ENCODE results near the gene TMEM236. TPM values are rescaled to one million over a fixed set of nuclear protein-coding genes. Genes with fewer than 3 reads are reported as not detected.

TMEM236 gene
- total RNA-seq, 4 donors from 2014 or later: 0.16 to 1.6 (median 0.63) TPM

DNA sequence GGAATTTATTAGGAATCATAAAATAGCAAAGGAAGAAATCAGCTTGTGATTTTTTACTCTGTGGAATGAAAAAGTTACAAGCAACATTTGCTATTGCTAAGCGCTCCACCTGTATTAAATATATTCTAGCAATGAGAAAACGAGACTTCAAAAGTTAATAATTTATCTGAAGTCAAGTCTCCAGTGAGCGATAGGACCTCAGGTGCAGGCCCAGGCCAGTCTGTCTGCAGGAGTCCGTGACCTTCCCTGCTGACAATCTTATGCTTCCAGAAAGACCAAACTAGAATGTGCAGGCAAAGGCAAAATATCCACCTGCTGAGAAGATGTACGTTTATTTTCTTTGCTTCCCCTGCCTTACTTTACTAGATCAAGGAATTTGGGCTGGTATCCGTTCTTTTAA is 79.9 kb downstream of the TMEM236 start:
- peaks cover 0 to 17% (median 0%) of the 10 kb centered on the region in 3 donors for H3K4me1 ChIP-seq
- no peaks in the 10 kb centered on the region for H3K27me3 ChIP-seq
- no peaks in the 10 kb centered on the region for H3K9me3 ChIP-seq
- H3K27ac ChIP-seq: no peak overlapping the region
- no peak overlapping the region for H3K4me3 ChIP-seq
- ATAC-seq: no peak
- TF ChIP-seq, protein P1, sequence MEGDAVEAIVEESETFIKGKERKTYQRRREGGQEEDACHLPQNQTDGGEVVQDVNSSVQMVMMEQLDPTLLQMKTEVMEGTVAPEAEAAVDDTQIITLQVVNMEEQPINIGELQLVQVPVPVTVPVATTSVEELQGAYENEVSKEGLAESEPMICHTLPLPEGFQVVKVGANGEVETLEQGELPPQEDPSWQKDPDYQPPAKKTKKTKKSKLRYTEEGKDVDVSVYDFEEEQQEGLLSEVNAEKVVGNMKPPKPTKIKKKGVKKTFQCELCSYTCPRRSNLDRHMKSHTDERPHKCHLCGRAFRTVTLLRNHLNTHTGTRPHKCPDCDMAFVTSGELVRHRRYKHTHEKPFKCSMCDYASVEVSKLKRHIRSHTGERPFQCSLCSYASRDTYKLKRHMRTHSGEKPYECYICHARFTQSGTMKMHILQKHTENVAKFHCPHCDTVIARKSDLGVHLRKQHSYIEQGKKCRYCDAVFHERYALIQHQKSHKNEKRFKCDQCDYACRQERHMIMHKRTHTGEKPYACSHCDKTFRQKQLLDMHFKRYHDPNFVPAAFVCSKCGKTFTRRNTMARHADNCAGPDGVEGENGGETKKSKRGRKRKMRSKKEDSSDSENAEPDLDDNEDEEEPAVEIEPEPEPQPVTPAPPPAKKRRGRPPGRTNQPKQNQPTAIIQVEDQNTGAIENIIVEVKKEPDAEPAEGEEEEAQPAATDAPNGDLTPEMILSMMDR (IDR thresholded peaks at IDR 0.05): no peak
- TF ChIP-seq EP300 (IDR thresholded peaks at IDR 0.05) (no peak), POLR2AphosphoS5 (IDR thresholded peaks at IDR 0.05) (no peak), POLR2A (IDR thresholded peaks at IDR 0.05) (no peak)
- no peaks in the 10 kb centered on the region for H3K36me3 ChIP-seq
- WGBS, 2 donors (ENCODE audit: low coverage in 1 of 2): 78 to 80% methylated on average over 4 to 6 of the region's 6 CpGs

- Histone ChIP-seq H3K9me3 (no peaks in the 10 kb centered on the region), H3K4me3 (no peak overlapping the region), H3K36me3 (no peaks in the 10 kb centered on the region), H3K4me1 (peaks cover 0 to 23% (median 0%) of the 10 kb centered on the region in 3 donors), H3K27ac (no peak overlapping the region), H3K27me3 (no peaks in the 10 kb centered on the region)
- 87 to 91% methylated on average over 6 of the region's 6 CpGs for WGBS, 2 donors (ENCODE audit: low coverage in 1 of 2)
- TF ChIP-seq, protein P1 (IDR thresholded peaks at IDR 0.05): no peak
- TF ChIP-seq POLR2A (IDR thresholded peaks at IDR 0.05) (no peak), EP300 (IDR thresholded peaks at IDR 0.05) (no peak), POLR2AphosphoS5 (IDR thresholded peaks at IDR 0.05) (no peak)
- ATAC-seq: no peak
Observed at GRCh38 chr10:17833656-17834055, 81.7 kb downstream of the TMEM236 start.

DNA sequence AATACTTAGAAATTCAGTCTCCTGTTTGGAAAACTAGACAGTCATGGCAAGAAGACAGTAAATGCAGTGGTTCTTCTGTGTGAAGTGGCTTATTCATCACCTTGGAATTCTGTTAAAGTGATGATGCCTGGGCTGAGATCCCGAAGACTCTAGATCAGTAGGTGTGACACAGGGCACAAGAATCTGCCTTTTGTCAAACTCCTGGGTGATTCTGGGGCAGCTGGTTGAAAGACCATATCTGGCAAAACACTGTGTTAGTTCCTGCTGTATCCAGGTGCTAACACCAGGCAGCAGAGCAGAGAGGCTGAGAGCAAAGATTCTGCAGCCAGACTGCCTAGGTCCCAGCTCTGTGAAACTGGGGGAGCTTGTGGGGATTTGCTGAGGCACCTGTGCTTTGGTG is 83.7 kb downstream of the TMEM236 start:
- TF ChIP-seq POLR2A (IDR thresholded peaks at IDR 0.05) (no peak), EP300 (IDR thresholded peaks at IDR 0.05) (no peak), POLR2AphosphoS5 (IDR thresholded peaks at IDR 0.05) (no peak)
- TF ChIP-seq, protein P1 (IDR thresholded peaks at IDR 0.05): no peak
- no peak overlapping the region for H3K4me3 ChIP-seq
- peaks cover 0 to 23% (median 0%) of the 10 kb centered on the region in 3 donors for H3K4me1 ChIP-seq
- H3K9me3 ChIP-seq: no peaks in the 10 kb centered on the region
- no peaks in the 10 kb centered on the region for H3K27me3 ChIP-seq
- peak overlapping the region in 2 of 4 donors; percentile 47 to 56 for H3K27ac ChIP-seq
- WGBS, 2 donors (ENCODE audit: low coverage in 1 of 2): 44 to 78% methylated on average over 1 of the region's 1 CpG
- peak; percentile 53 for ATAC-seq
- no peaks in the 10 kb centered on the region for H3K36me3 ChIP-seq

- no peak for ATAC-seq
- H3K9me3 ChIP-seq: no peaks in the 10 kb centered on the region
- H3K4me3 ChIP-seq: no peak overlapping the region
- peaks cover 0 to 23% (median 0%) of the 10 kb centered on the region in 3 donors for H3K4me1 ChIP-seq
- no peaks in the 10 kb centered on the region for H3K27me3 ChIP-seq
- H3K27ac ChIP-seq: no peak overlapping the region
- no peaks in the 10 kb centered on the region for H3K36me3 ChIP-seq
- no peak for TF ChIP-seq POLR2AphosphoS5 (IDR thresholded peaks at IDR 0.05)
- TF ChIP-seq, protein P1 (IDR thresholded peaks at IDR 0.05): no peak
- TF ChIP-seq POLR2A (IDR thresholded peaks at IDR 0.05): no peak
- no peak for TF ChIP-seq EP300 (IDR thresholded peaks at IDR 0.05)
- 12 to 49% methylated on average over 3 to 8 of the region's 8 CpGs for WGBS, 2 donors (ENCODE audit: low coverage in 1 of 2)
Observed at GRCh38 chr10:17836942-17837341, 84.9 kb downstream of the TMEM236 start.

DNA sequence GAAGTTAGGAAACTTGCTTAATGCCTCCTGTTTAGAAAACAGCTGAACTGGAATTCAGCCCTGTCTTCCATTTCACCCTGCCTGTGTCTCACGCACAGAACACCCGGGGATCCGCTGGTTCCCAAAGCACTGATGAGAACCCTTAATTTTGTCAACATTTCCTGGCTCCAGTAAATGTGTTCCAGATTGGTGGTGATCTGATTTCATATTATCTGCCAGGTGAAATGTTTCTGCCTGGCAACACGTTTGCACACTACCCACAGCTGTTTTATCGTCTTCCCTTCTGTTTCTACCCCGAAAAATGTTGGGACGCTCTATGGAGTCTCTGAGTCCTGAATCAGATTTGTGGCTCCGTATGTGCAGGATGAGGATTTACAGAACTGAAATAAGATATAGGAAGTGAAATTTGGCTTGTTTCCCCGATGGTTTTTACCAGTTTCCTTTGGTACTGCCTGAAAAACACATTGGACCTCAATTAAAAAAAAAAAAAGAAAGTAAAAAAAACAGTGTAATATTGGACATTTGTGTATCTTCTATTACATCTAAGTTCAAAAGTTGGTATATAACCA is 86.2 kb downstream of the TMEM236 start:
- no peaks in the 10 kb centered on the region for H3K27me3 ChIP-seq
- H3K9me3 ChIP-seq: no peaks in the 10 kb centered on the region
- no peak for ATAC-seq
- WGBS, 2 donors (ENCODE audit: low coverage in 1 of 2): 50 to 59% methylated on average over 9 of the region's 9 CpGs
- peaks cover 0 to 23% (median 0%) of the 10 kb centered on the region in 3 donors for H3K4me1 ChIP-seq
- no peak overlapping the region for H3K4me3 ChIP-seq
- no peak for TF ChIP-seq POLR2AphosphoS5 (IDR thresholded peaks at IDR 0.05)
- TF ChIP-seq EP300 (IDR thresholded peaks at IDR 0.05): no peak
- TF ChIP-seq, protein P1 (IDR thresholded peaks at IDR 0.05): no peak
- TF ChIP-seq POLR2A (IDR thresholded peaks at IDR 0.05): no peak
- H3K36me3 ChIP-seq: no peaks in the 10 kb centered on the region
- no peak overlapping the region for H3K27ac ChIP-seq

Data from gastroesophageal sphincter (tissue), 4 donors.